H1 (cell line): Measurements from ENCODE around the gene MTX2. TPM values are rescaled to one million over a fixed set of nuclear protein-coding genes. Genes with fewer than 3 reads are reported as not detected.

Experiments used
- BACH1 ChIP-seq: IDR thresholded peaks from 2 replicates; pipeline ENCODE4 v1.6.1; 2012; ENCODE audit warnings: low read length, improper control_type of control experiment
- BCL11A ChIP-seq, 2 experiments: IDR thresholded peaks; one replicate each; pipeline ENCODE4 v1.6.1; 2011; ENCODE audit warnings: low read depth in 2 of 2, low read length in 2 of 2, mild to moderate bottlenecking in 2 of 2
- CBX5 ChIP-seq: fragments of 300-800, 300-1000 bp; sonication (generic); IDR thresholded peaks from 2 replicates; pipeline ENCODE4 v1.7.1; 2016; ENCODE audit warnings: antibody characterized with exemption, low read length, low read depth
- CBX8 ChIP-seq: fragments of 300-800, 300-1000 bp; sonication (generic); IDR thresholded peaks from 2 replicates; pipeline ENCODE4 v1.7.1; 2016; ENCODE audit warnings: low read depth, low read length, borderline replicate concordance
- CEBPB ChIP-seq: IDR thresholded peaks from 2 replicates; pipeline ENCODE4 v1.6.1; 2012; ENCODE audit warnings: low read depth, low read length
- GABPA ChIP-seq: IDR thresholded peaks from 2 replicates; pipeline ENCODE4 v1.6.1; 2011; ENCODE audit warnings: mild to moderate bottlenecking, low read length, moderate library complexity, borderline replicate concordance; ENCODE audit not compliant: insufficient read depth
- KDM4A ChIP-seq: IDR thresholded peaks from one replicate; pipeline ENCODE4 v1.7.1; 2012; ENCODE audit warnings: low read depth, mild to moderate bottlenecking, moderate library complexity, low read length, inconsistent platforms; ENCODE audit not compliant: severe bottlenecking
- KDM5A ChIP-seq: fragments of 200-600 bp; IDR thresholded peaks from 2 replicates; pipeline ENCODE4 v1.7.1; 2012; ENCODE audit warnings: mild to moderate bottlenecking, low read length, inconsistent platforms, mixed read lengths
- POU5F1 ChIP-seq: IDR thresholded peaks from 2 replicates; pipeline ENCODE4 v1.6.1; 2011; ENCODE audit warnings: low read depth, mild to moderate bottlenecking, low read length, moderate library complexity
- RXRA ChIP-seq: IDR thresholded peaks from 2 replicates; pipeline ENCODE4 v1.6.1; 2011; ENCODE audit warnings: low read depth, mild to moderate bottlenecking, low read length, moderate library complexity; ENCODE audit not compliant: insufficient read depth
- SP4 ChIP-seq: IDR thresholded peaks from 2 replicates; pipeline ENCODE4 v1.6.1; 2012; ENCODE audit warnings: low read length, inconsistent platforms
- SUZ12 ChIP-seq: fragments of 200-600 bp; sonication (generic); IDR thresholded peaks from 2 replicates; pipeline ENCODE4 v1.6.1; 2012; ENCODE audit warnings: mild to moderate bottlenecking, inconsistent platforms, low read length, moderate library complexity, mixed read lengths
- polyA plus RNA-seq, 7 experiments: library from polyadenylated mRNA; depleted of rRNA in 3 of 7; stranded (reverse) in 5 of 7; unstranded in 2 of 7; fragments of >200 nt in 5 of 7; fragments of 200-250 nt in 2 of 7; gene quantifications; 1 replicate in 5 of 7; 2 replicates in 1 of 7; 4 replicates in 1 of 7; pipeline versions ENCODE4 v1.2.1 to v1.2.3, GENCODE V29; 2011 to 2013; ENCODE audit warnings: missing spikeins in 2 of 7, mixed read lengths in 2 of 7
- total RNA-seq: library from RNA; stranded (reverse); fragmentation: NEBNext Ultra II Directional; extraction: Animal tissue kit (Norgen Biotek cat#: 25700); gene quantifications from 2 replicates; pipeline ENCODE4 v1.2.1, GENCODE V29; 2021
- TF ChIP-seq, protein P1 (sequence below): fragments of 300-600 bp; sonication (generic); IDR thresholded peaks from 2 replicates; pipeline ENCODE4 v1.7.1; 2012; ENCODE audit warnings: low read length, moderate library complexity, mild to moderate bottlenecking, inconsistent platforms; ENCODE audit not compliant: insufficient replicate concordance

MTX2 gene
- total and polyA plus RNA-seq, 2 of the 8 experiments (the other 6 are each of a cell fraction or from before 2014, with no cell fraction given) = 33.5 to 38.3 TPM

GRCh38 chr2:176325732-176326131 is 56.5 kb downstream of the MTX2 start (continued):
- TF ChIP-seq, protein P1, sequence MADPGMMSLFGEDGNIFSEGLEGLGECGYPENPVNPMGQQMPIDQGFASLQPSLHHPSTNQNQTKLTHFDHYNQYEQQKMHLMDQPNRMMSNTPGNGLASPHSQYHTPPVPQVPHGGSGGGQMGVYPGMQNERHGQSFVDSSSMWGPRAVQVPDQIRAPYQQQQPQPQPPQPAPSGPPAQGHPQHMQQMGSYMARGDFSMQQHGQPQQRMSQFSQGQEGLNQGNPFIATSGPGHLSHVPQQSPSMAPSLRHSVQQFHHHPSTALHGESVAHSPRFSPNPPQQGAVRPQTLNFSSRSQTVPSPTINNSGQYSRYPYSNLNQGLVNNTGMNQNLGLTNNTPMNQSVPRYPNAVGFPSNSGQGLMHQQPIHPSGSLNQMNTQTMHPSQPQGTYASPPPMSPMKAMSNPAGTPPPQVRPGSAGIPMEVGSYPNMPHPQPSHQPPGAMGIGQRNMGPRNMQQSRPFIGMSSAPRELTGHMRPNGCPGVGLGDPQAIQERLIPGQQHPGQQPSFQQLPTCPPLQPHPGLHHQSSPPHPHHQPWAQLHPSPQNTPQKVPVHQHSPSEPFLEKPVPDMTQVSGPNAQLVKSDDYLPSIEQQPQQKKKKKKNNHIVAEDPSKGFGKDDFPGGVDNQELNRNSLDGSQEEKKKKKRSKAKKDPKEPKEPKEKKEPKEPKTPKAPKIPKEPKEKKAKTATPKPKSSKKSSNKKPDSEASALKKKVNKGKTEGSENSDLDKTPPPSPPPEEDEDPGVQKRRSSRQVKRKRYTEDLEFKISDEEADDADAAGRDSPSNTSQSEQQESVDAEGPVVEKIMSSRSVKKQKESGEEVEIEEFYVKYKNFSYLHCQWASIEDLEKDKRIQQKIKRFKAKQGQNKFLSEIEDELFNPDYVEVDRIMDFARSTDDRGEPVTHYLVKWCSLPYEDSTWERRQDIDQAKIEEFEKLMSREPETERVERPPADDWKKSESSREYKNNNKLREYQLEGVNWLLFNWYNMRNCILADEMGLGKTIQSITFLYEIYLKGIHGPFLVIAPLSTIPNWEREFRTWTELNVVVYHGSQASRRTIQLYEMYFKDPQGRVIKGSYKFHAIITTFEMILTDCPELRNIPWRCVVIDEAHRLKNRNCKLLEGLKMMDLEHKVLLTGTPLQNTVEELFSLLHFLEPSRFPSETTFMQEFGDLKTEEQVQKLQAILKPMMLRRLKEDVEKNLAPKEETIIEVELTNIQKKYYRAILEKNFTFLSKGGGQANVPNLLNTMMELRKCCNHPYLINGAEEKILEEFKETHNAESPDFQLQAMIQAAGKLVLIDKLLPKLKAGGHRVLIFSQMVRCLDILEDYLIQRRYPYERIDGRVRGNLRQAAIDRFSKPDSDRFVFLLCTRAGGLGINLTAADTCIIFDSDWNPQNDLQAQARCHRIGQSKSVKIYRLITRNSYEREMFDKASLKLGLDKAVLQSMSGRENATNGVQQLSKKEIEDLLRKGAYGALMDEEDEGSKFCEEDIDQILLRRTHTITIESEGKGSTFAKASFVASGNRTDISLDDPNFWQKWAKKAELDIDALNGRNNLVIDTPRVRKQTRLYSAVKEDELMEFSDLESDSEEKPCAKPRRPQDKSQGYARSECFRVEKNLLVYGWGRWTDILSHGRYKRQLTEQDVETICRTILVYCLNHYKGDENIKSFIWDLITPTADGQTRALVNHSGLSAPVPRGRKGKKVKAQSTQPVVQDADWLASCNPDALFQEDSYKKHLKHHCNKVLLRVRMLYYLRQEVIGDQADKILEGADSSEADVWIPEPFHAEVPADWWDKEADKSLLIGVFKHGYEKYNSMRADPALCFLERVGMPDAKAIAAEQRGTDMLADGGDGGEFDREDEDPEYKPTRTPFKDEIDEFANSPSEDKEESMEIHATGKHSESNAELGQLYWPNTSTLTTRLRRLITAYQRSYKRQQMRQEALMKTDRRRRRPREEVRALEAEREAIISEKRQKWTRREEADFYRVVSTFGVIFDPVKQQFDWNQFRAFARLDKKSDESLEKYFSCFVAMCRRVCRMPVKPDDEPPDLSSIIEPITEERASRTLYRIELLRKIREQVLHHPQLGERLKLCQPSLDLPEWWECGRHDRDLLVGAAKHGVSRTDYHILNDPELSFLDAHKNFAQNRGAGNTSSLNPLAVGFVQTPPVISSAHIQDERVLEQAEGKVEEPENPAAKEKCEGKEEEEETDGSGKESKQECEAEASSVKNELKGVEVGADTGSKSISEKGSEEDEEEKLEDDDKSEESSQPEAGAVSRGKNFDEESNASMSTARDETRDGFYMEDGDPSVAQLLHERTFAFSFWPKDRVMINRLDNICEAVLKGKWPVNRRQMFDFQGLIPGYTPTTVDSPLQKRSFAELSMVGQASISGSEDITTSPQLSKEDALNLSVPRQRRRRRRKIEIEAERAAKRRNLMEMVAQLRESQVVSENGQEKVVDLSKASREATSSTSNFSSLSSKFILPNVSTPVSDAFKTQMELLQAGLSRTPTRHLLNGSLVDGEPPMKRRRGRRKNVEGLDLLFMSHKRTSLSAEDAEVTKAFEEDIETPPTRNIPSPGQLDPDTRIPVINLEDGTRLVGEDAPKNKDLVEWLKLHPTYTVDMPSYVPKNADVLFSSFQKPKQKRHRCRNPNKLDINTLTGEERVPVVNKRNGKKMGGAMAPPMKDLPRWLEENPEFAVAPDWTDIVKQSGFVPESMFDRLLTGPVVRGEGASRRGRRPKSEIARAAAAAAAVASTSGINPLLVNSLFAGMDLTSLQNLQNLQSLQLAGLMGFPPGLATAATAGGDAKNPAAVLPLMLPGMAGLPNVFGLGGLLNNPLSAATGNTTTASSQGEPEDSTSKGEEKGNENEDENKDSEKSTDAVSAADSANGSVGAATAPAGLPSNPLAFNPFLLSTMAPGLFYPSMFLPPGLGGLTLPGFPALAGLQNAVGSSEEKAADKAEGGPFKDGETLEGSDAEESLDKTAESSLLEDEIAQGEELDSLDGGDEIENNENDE = peak; percentile 56
- TF ChIP-seq SP4 (no peak), KDM5A (no peak), CBX5 (no peak), POU5F1 (0 out of 2 replicates have a peak, but pooled peaks have one; percentile 56), SUZ12 (no peak), CBX8 (no peak), CEBPB (no peak), BCL11A (IDR thresholded peaks at IDR 0.05; ENCODE audit: low read depth in 2 of 2, low read length in 2 of 2) (no peak), KDM4A (no peak), RXRA (peak; percentile 95), BACH1 (no peak), GABPA (no peak)
